HepG2 (cell line): Measurements from ENCODE around the gene SIAH3. TPM values are rescaled to one million over a fixed set of nuclear protein-coding genes. Genes with fewer than 3 reads are reported as not detected.

Experiments
- ATAC-seq: fragments of 200-7000 bp; cut with Tn5 transposase; 3 replicates; pipeline ENCODE4 v1.9.1; 2020; ENCODE audit warnings: mild to moderate bottlenecking, moderate library complexity
- BruUV-seq: library from RNA; stranded (reverse); fragments of 400-500 nt; replicated peaks from 2 replicates; lab custom pipeline; 2021; lab: Mats Ljungman, UMichigan
- CTCF ChIA-PET: fragments of 300-600 bp; formaldehyde crosslinking; extraction: SDS; loops from one replicate; lab custom pipeline; 2021; ENCODE audit warnings: low total read pairs, inconsistent platforms, low intra/inter-chr PET ratio; lab: Yijun Ruan, JAX
- POLR2A ChIA-PET: fragments of 350-600 bp; sonication (Branson Sonifier 250); formaldehyde crosslinking; loops from one replicate; lab custom pipeline; 2020; ENCODE audit warnings: antibody characterized with exemption, inconsistent platforms; lab: Yijun Ruan, JAX
- DNase-seq: peaks from one replicate; pipeline ENCODE4 v3.0.0-alpha.2; 2015; ENCODE audit warnings: low spot score
- FAIRE-seq: peaks from 3 replicates; lab custom pipeline; 2011; peaks lifted over from hg19 to GRCh38; lab: Jason Lieb, UNC
- H2AFZ ChIP-seq: one replicate; pipeline ENCODE4 v1.6.1; 2011; ENCODE audit warnings: low read length, inconsistent platforms
- H3K27ac ChIP-seq: fragments of 300-600 bp; 3 replicates; pipeline ENCODE4 v1.8.0; 2011; ENCODE audit warnings: mixed run types, mild to moderate bottlenecking, mixed read lengths, low read length, inconsistent platforms; ENCODE audit not compliant: insufficient read depth; ENCODE audit errors: extremely low read length
- H3K27me3 ChIP-seq, 2 experiments: fragments of 200-600 bp in 1 of 2; 2 replicates in 1 of 2; 3 replicates in 1 of 2; pipeline versions ENCODE4 v1.6.0 to v1.8.0; 2011; ENCODE audit warnings: low read length in 2 of 2, mild to moderate bottlenecking in 2 of 2, moderate library complexity in 2 of 2, inconsistent platforms in 1 of 2; ENCODE audit not compliant: insufficient read depth in 2 of 2, control insufficient read depth in 1 of 2
- H3K36me3 ChIP-seq, 2 experiments: fragments of 200-600 bp in 1 of 2; replicated peaks in 1 of 2; 2 replicates in 1 of 2; 3 replicates in 1 of 2; pipeline versions ENCODE4 v1.5.1 to v1.8.0; 2011; ENCODE audit warnings: low read length in 2 of 2, inconsistent platforms in 1 of 2; ENCODE audit not compliant: insufficient read depth in 2 of 2, control insufficient read depth in 1 of 2
- H3K4me1 ChIP-seq: 2 replicates; pipeline ENCODE4 v1.5.1; 2012; ENCODE audit warnings: low read length, inconsistent platforms; ENCODE audit not compliant: insufficient read depth
- H3K4me2 ChIP-seq: 2 replicates; pipeline ENCODE4 v1.6.0; 2011; ENCODE audit warnings: low read depth, low read length, inconsistent platforms
- H3K4me3 ChIP-seq, 3 experiments: fragments of 200-600 bp in 1 of 3; sonication (generic), shearing (Covaris generic) in 1 of 3; replicated peaks in 1 of 3; 2 replicates each; pipeline ENCODE4 v1.5.1; 2011 to 2016; ENCODE audit warnings: low read length in 3 of 3, inconsistent platforms in 2 of 3, low read depth in 2 of 3, mild to moderate bottlenecking in 2 of 3, control low read depth in 1 of 3, mixed read lengths in 1 of 3; ENCODE audit not compliant: insufficient read depth in 1 of 3
- H3K79me2 ChIP-seq: one replicate; pipeline ENCODE4 v1.6.1; 2011; ENCODE audit warnings: low read length, inconsistent platforms; ENCODE audit not compliant: insufficient read depth
- H3K9ac ChIP-seq: 2 replicates; pipeline ENCODE4 v1.6.0; 2011; ENCODE audit warnings: mild to moderate bottlenecking, low read depth, low read length, inconsistent platforms; ENCODE audit not compliant: insufficient read depth
- H3K9me3 ChIP-seq: 2 replicates; pipeline ENCODE4 v1.5.1; 2012; ENCODE audit warnings: mild to moderate bottlenecking, low read length
- H4K20me1 ChIP-seq: 2 replicates; pipeline ENCODE4 v1.6.0; 2011; ENCODE audit warnings: inconsistent platforms, mild to moderate bottlenecking, low read length, moderate library complexity; ENCODE audit not compliant: insufficient read depth
- ARNT2 ChIP-seq: sonication (generic); formaldehyde crosslinking; IDR thresholded peaks from 2 replicates; pipeline ENCODE4 v1.8.0; 2022; ENCODE audit warnings: mild to moderate bottlenecking, low read depth, missing genetic modification reagents, moderate library complexity
- BCL6 ChIP-seq: IDR thresholded peaks from 2 replicates; pipeline ENCODE4 v1.6.1; 2016; ENCODE audit warnings: missing genetic modification reagents, missing compliant biosample characterization
- BHLHE40 ChIP-seq: IDR thresholded peaks from 2 replicates; pipeline ENCODE4 v1.6.1; 2011; ENCODE audit warnings: low read length, improper control_type of control experiment
- IKZF4 ChIP-seq: sonication (generic); formaldehyde crosslinking; IDR thresholded peaks from 2 replicates; pipeline ENCODE4 v1.5.1; 2020; ENCODE audit warnings: borderline replicate concordance, mild to moderate bottlenecking, low read depth, missing genetic modification reagents; ENCODE audit errors: not compliant biosample characterization
- JUND ChIP-seq: sonication (generic); formaldehyde crosslinking; IDR thresholded peaks from 2 replicates; pipeline ENCODE4 v1.8.0; 2022; ENCODE audit warnings: mild to moderate bottlenecking, missing genetic modification reagents
- KLF9 ChIP-seq: IDR thresholded peaks from 2 replicates; pipeline ENCODE4 v1.6.1; 2016; ENCODE audit warnings: low read depth
- MYNN ChIP-seq: sonication (generic); formaldehyde crosslinking; IDR thresholded peaks from 2 replicates; pipeline ENCODE4 v1.4.0; 2020; ENCODE audit warnings: mild to moderate bottlenecking, low read depth, missing genetic modification reagents
- NBN ChIP-seq: fragments of 450-650 bp; conservative IDR thresholded peaks from 2 replicates; pipeline ENCODE4 v1.6.1; 2017
- NFKBIZ ChIP-seq: IDR thresholded peaks from 2 replicates; pipeline ENCODE4 v1.6.1; 2018; ENCODE audit warnings: missing genetic modification reagents, missing compliant biosample characterization
- PAX8 ChIP-seq: sonication (generic); formaldehyde crosslinking; IDR thresholded peaks from 2 replicates; pipeline ENCODE4 v1.8.0; 2022; ENCODE audit warnings: mild to moderate bottlenecking, missing genetic modification reagents, borderline replicate concordance
- PRMT3 ChIP-seq: sonication (generic); formaldehyde crosslinking; IDR thresholded peaks from 2 replicates; pipeline ENCODE4 v1.8.1; 2022; ENCODE audit warnings: low read depth, mild to moderate bottlenecking, moderate library complexity, missing genetic modification reagents, borderline replicate concordance
- SATB2 ChIP-seq: sonication (generic); formaldehyde crosslinking; IDR thresholded peaks from 2 replicates; pipeline ENCODE4 v1.5.0; 2020; ENCODE audit warnings: missing genetic modification reagents
- SMC3 ChIP-seq: IDR thresholded peaks from 2 replicates; pipeline ENCODE4 v1.6.1; 2011; ENCODE audit warnings: low read length, improper control_type of control experiment
- SSRP1 ChIP-seq: IDR thresholded peaks from 2 replicates; pipeline ENCODE4 v1.6.1; 2016; ENCODE audit warnings: control low read depth
- ZNF136 ChIP-seq: sonication (generic); formaldehyde crosslinking; IDR thresholded peaks from 2 replicates; pipeline ENCODE4 v1.8.1; 2022; ENCODE audit warnings: low read depth, mild to moderate bottlenecking, moderate library complexity, missing genetic modification reagents
- ZNF225 ChIP-seq: sonication (generic); formaldehyde crosslinking; IDR thresholded peaks from 2 replicates; pipeline ENCODE4 v1.4.0; 2020; ENCODE audit warnings: mild to moderate bottlenecking, missing genetic modification reagents
- ZNF552 ChIP-seq: sonication (generic); formaldehyde crosslinking; IDR thresholded peaks from 2 replicates; pipeline ENCODE4 v1.9.0; 2022; ENCODE audit warnings: missing genetic modification reagents, mild to moderate bottlenecking, borderline replicate concordance
- ZNF562 ChIP-seq: sonication (generic); formaldehyde crosslinking; IDR thresholded peaks from 2 replicates; pipeline ENCODE4 v1.8.0; 2022; ENCODE audit warnings: missing genetic modification reagents, borderline replicate concordance
- ZNF580 ChIP-seq: IDR thresholded peaks from 2 replicates; pipeline ENCODE4 v1.6.1; 2016; ENCODE audit warnings: low read depth, borderline replicate concordance
- ZNF747 ChIP-seq: sonication (generic); formaldehyde crosslinking; IDR thresholded peaks from 2 replicates; pipeline ENCODE4 v1.8.1; 2023; ENCODE audit warnings: missing genetic modification reagents, mild to moderate bottlenecking, borderline replicate concordance
- WGBS: methylation state at CpG from one replicate; pipeline ENCODE4 v1.1.6; 2017; ENCODE audit warnings: low lambda C conversion rate; 5-methylcytosine and 5-hydroxymethylcytosine counted together
- in situ Hi-C: cut with HindIII; loops from 2 replicates; pipeline ENCODE4 v1.10.0; 2017; ENCODE audit warnings: low pct_unique_long_range_greater_than_20kb; ENCODE audit not compliant: extremely low pct_ligation_motif_present
- intact Hi-C: fragments of 100-400 bp; cut with micrococcal nuclease; formaldehyde crosslinking; loops from one replicate; pipeline ENCODE4 v1.10.0; 2022; ENCODE audit not compliant: unreplicated experiment
- polyA plus RNA-seq, 8 experiments: library from polyadenylated mRNA; depleted of rRNA in 3 of 8; stranded (reverse) in 7 of 8; unstranded in 1 of 8; fragments of >200 nt; fragmentation: Illumina TruSeq in 4 of 8; extraction: Trizol in 4 of 8; gene quantifications; 2 replicates each; pipeline versions ENCODE4 v1.2.1 to v1.2.3, GENCODE V29; 2011 to 2016; ENCODE audit warnings: low read depth in 4 of 8, missing spikeins in 1 of 8, mixed read lengths in 1 of 8; ENCODE audit not compliant: insufficient read depth in 1 of 8
- total RNA-seq, 5 experiments: library from RNA; depleted of rRNA; stranded (reverse); fragments of >200 nt; fragmentation: Illumina TruSeq; extraction: Trizol; gene quantifications; 2 replicates each; pipeline ENCODE4 v1.2.3, GENCODE V29; 2016; ENCODE audit warnings: low read depth in 1 of 5
- TF ChIP-seq, protein P1 (sequence below): sonication (generic); formaldehyde crosslinking; IDR thresholded peaks from 2 replicates; pipeline ENCODE4 v1.4.0; 2020; ENCODE audit warnings: missing genetic modification reagents
- TF ChIP-seq, protein P2 (sequence below): sonication (generic); formaldehyde crosslinking; IDR thresholded peaks from 2 replicates; pipeline ENCODE4 v1.5.0; 2020; ENCODE audit warnings: missing genetic modification reagents, mild to moderate bottlenecking, borderline replicate concordance

Gene SIAH3
- total and polyA plus RNA-seq, 2 of the 13 experiments (the other 11 are each of a cell fraction or from before 2014, with no cell fraction given), result not detected

DNA sequence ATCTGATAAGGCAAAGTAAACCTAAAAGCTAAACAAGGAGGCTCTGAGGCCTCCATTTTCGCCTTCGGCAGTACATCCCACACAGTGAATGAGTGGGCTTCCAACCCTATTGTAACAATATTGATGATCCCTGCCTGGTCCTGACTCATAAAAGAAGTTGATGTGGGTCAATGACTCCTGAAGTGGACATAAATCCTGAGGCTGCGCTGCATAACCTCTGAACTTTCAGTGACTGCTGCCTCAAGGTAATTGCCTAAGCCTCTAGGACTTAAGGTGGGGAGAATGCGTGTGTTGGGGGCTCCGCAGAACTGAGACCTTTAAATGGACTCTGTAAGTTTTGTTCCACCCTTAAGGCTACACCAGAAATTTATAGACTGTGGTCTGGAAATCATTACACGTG, 42.6 kb downstream of the SIAH3 start:
- no peak for FAIRE-seq
- POLR2A ChIA-PET, result no interaction called here
- no peaks in the 10 kb centered on the region for H3K9me3 ChIP-seq

GRCh38 chr13:45807520-45808099, 43.9 kb downstream of the SIAH3 start:
- Histone ChIP-seq H3K79me2 (no peaks in the 10 kb centered on the region), H3K4me1 (no peaks in the 10 kb centered on the region), H2AFZ (no peak overlapping the region), H3K4me3 (no peak overlapping the region), H3K9ac (no peak overlapping the region), H4K20me1 (no peaks in the 10 kb centered on the region), H3K27ac (no peak overlapping the region), H3K4me2 (no peak overlapping the region), H3K36me3 (no peaks in the 10 kb centered on the region), H3K9me3 (no peaks in the 10 kb centered on the region), H3K27me3 (no peaks in the 10 kb centered on the region)
- ATAC-seq (peak; percentile 93), FAIRE-seq (peak; percentile 91), DNase-seq (peak; percentile 60)
- POLR2A ChIA-PET, result no interaction called here
- in situ Hi-C loops, result no loop called here
- BruUV-seq, result no TSS peak
- intact Hi-C loops, result loop anchor here (1.0 to 2.0 kb wide), 6 partner anchors 71 to 513 kb away; no protein-coding TSS in a partner anchor
- CTCF ChIA-PET, result interaction anchor here (0.6 to 1.2 kb wide), 3 partner anchors 72 to 353 kb away, joined by 4 to 5 read pairs (median 5); no protein-coding TSS in a partner anchor
- WGBS, result 28% methylated on average over 3 of the region's 3 CpGs
- no peak for TF ChIP-seq KLF9 (CRISPR knock-in tag)
- no peak for TF ChIP-seq ZNF552 (CRISPR knock-in tag)
- TF ChIP-seq MYNN, result no peak
- peak; percentile 74 for TF ChIP-seq SMC3
- no peak for TF ChIP-seq ZNF747 (CRISPR knock-in tag)
- TF ChIP-seq SSRP1, result no peak
- no peak for TF ChIP-seq ZNF580 (CRISPR knock-in tag)
- TF ChIP-seq ZNF562 (CRISPR knock-in tag), result no peak
- no peak for TF ChIP-seq NFKBIZ (CRISPR knock-in tag)
- TF ChIP-seq, protein P1, sequence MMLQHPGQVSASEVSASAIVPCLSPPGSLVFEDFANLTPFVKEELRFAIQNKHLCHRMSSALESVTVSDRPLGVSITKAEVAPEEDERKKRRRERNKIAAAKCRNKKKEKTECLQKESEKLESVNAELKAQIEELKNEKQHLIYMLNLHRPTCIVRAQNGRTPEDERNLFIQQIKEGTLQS (CRISPR knock-in tag), result peak; percentile 90
- no peak for TF ChIP-seq ARNT2 (CRISPR knock-in tag)
- 0 out of 2 replicates have a peak, but pooled peaks have one; percentile 65 for TF ChIP-seq JUND
- TF ChIP-seq, protein P2, sequence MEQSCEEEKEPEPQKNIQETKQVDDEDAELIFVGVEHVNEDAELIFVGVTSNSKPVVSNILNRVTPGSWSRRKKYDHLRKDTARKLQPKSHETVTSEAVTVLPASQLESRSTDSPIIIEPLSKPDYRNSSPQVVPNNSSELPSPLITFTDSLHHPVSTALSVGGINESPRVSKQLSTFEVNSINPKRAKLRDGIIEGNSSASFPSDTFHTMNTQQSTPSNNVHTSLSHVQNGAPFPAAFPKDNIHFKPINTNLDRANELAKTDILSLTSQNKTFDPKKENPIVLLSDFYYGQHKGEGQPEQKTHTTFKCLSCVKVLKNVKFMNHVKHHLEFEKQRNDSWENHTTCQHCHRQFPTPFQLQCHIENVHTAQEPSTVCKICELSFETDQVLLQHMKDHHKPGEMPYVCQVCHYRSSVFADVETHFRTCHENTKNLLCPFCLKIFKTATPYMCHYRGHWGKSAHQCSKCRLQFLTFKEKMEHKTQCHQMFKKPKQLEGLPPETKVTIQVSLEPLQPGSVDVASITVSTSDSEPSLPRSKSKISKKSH (CRISPR knock-in tag), result no peak

More for the DNA sequence above, 42.6 kb downstream of the SIAH3 start:
- Histone ChIP-seq H3K79me2 (no peaks in the 10 kb centered on the region), H3K27ac (no peak overlapping the region), H3K4me2 (no peak overlapping the region), H3K27me3 (no peaks in the 10 kb centered on the region), H3K36me3 (no peaks in the 10 kb centered on the region), H2AFZ (no peak overlapping the region), H4K20me1 (no peaks in the 10 kb centered on the region), H3K4me3 (no peak overlapping the region), H3K9ac (no peak overlapping the region), H3K4me1 (no peaks in the 10 kb centered on the region)
- 58% methylated on average over 6 of the region's 6 CpGs for WGBS
- intact Hi-C loops (no loop called here), in situ Hi-C loops (no loop called here)
- ATAC-seq, result no peak
- no TSS peak for BruUV-seq
- no peak for TF ChIP-seq BCL6 (CRISPR knock-in tag)
- no peak for TF ChIP-seq ZNF136
- no peak for TF ChIP-seq PRMT3
- TF ChIP-seq SATB2 (CRISPR knock-in tag), result no peak
- no peak for TF ChIP-seq ZNF225
- no peak for TF ChIP-seq NBN
- no peak for TF ChIP-seq BHLHE40
- no peak for TF ChIP-seq IKZF4 (CRISPR knock-in tag)
- TF ChIP-seq PAX8, result no peak
- DNase-seq, result no peak
- CTCF ChIA-PET, result no interaction called here
